H9 (cell line): ENCODE results near the gene GPR25. TPM values are rescaled to one million over a fixed set of nuclear protein-coding genes. Genes with fewer than 3 reads are reported as not detected.

Experiments
- DNase-seq: peaks from one replicate; pipeline ENCODE4 v3.0.0-alpha.2; 2017
- H2AFZ ChIP-seq: one replicate; pipeline ENCODE4 v1.6.1; 2013; ENCODE audit warnings: mild to moderate bottlenecking, low read length, control low read depth, moderate library complexity
- H2AK5ac ChIP-seq: 2 replicates; pipeline ENCODE4 v1.6.1; 2013; ENCODE audit warnings: low read length, control low read depth, mixed read lengths; ENCODE audit not compliant: insufficient read length
- H2BK120ac ChIP-seq: one replicate; pipeline ENCODE4 v1.6.1; 2013; ENCODE audit warnings: low read depth, mild to moderate bottlenecking, low read length, control low read depth, inconsistent platforms; ENCODE audit not compliant: poor library complexity, severe bottlenecking
- H2BK12ac ChIP-seq: 2 replicates; pipeline ENCODE4 v1.6.1; 2013; ENCODE audit warnings: low read length, control low read depth, mixed read lengths, low read depth; ENCODE audit not compliant: insufficient read length
- H2BK15ac ChIP-seq: 2 replicates; pipeline ENCODE4 v1.6.1; 2013; ENCODE audit warnings: low read depth, low read length, control low read depth
- H2BK20ac ChIP-seq: one replicate; pipeline ENCODE4 v1.6.1; 2013; ENCODE audit warnings: low read depth, mild to moderate bottlenecking, low read length, control low read depth, inconsistent platforms; ENCODE audit not compliant: poor library complexity, severe bottlenecking
- H2BK5ac ChIP-seq: 2 replicates; pipeline ENCODE4 v1.6.1; 2013; ENCODE audit warnings: low read length, control low read depth, mixed read lengths; ENCODE audit not compliant: insufficient read length
- H3K14ac ChIP-seq: 2 replicates; pipeline ENCODE4 v1.6.1; 2013; ENCODE audit warnings: low read length, control low read depth; ENCODE audit not compliant: insufficient read depth
- H3K18ac ChIP-seq: 2 replicates; pipeline ENCODE4 v1.6.1; 2013; ENCODE audit warnings: low read depth, mild to moderate bottlenecking, mixed read lengths, low read length, control low read depth; ENCODE audit not compliant: insufficient read length
- H3K23ac ChIP-seq: 2 replicates; pipeline ENCODE4 v1.6.1; 2013; ENCODE audit warnings: low read length, control low read depth, mixed read lengths, low read depth; ENCODE audit not compliant: insufficient read length
- H3K23me2 ChIP-seq: 2 replicates; pipeline ENCODE4 v1.6.1; 2013; ENCODE audit warnings: low read depth, mild to moderate bottlenecking, mixed read lengths, low read length, control low read depth; ENCODE audit not compliant: insufficient read length, poor library complexity, severe bottlenecking
- H3K27ac ChIP-seq: 2 replicates; pipeline ENCODE4 v1.5.1; 2013; ENCODE audit warnings: low read length, control low read depth, mixed read lengths, low read depth; ENCODE audit not compliant: insufficient read length
- H3K27me3 ChIP-seq: 2 replicates; pipeline ENCODE4 v1.6.1; 2013; ENCODE audit warnings: low read length, control low read depth, inconsistent platforms; ENCODE audit not compliant: insufficient read depth
- H3K4ac ChIP-seq: 2 replicates; pipeline ENCODE4 v1.6.1; 2013; ENCODE audit warnings: low read depth, mild to moderate bottlenecking, control low read depth, inconsistent platforms, low read length, moderate library complexity
- H3K4me1 ChIP-seq: 2 replicates; pipeline ENCODE4 v1.6.1; 2013; ENCODE audit warnings: low read length, control low read depth, inconsistent platforms; ENCODE audit not compliant: insufficient read depth
- H3K4me2 ChIP-seq: 2 replicates; pipeline ENCODE4 v1.6.1; 2013; ENCODE audit warnings: low read length, control low read depth, mixed read lengths; ENCODE audit not compliant: insufficient read length, insufficient read depth
- H3K56ac ChIP-seq: 2 replicates; pipeline ENCODE4 v1.6.1; 2013; ENCODE audit warnings: low read depth, mild to moderate bottlenecking, mixed read lengths, low read length, control low read depth; ENCODE audit not compliant: insufficient read length
- H3K79me1 ChIP-seq: 2 replicates; pipeline ENCODE4 v1.6.1; 2013; ENCODE audit warnings: low read depth, mild to moderate bottlenecking, moderate library complexity, low read length, control low read depth, inconsistent platforms; ENCODE audit not compliant: insufficient read depth, poor library complexity, severe bottlenecking
- H3K79me2 ChIP-seq: 2 replicates; pipeline ENCODE4 v1.6.1; 2013; ENCODE audit warnings: low read length, control low read depth, inconsistent platforms; ENCODE audit not compliant: insufficient read depth
- H3K9ac ChIP-seq: 2 replicates; pipeline ENCODE4 v1.6.1; 2013; ENCODE audit warnings: low read length, control low read depth, mixed read lengths; ENCODE audit not compliant: insufficient read length; ENCODE audit errors: extremely low read depth
- H3K9me3 ChIP-seq: one replicate; pipeline ENCODE4 v1.6.1; 2013; ENCODE audit warnings: low read depth, low read length, inconsistent platforms; ENCODE audit not compliant: control insufficient read depth
- H3T11ph ChIP-seq: one replicate; pipeline ENCODE4 v1.6.1; 2013; ENCODE audit warnings: mild to moderate bottlenecking, low read length, control low read depth, inconsistent platforms
- H4K20me1 ChIP-seq: one replicate; pipeline ENCODE4 v1.6.1; 2013; ENCODE audit not compliant: control insufficient read depth, insufficient read length, insufficient read depth
- H4K5ac ChIP-seq: 2 replicates; pipeline ENCODE4 v1.6.1; 2013; ENCODE audit warnings: low read depth, mild to moderate bottlenecking, mixed read lengths, low read length, control low read depth; ENCODE audit not compliant: insufficient read length
- H4K8ac ChIP-seq: replicated peaks from 2 replicates; pipeline ENCODE4 v1.6.1; 2013; ENCODE audit warnings: low read length, control low read depth, mixed read lengths, low read depth; ENCODE audit not compliant: insufficient read length
- H4K91ac ChIP-seq: 2 replicates; pipeline ENCODE4 v1.6.1; 2013; ENCODE audit warnings: low read depth, mild to moderate bottlenecking, moderate library complexity, mixed read lengths, low read length, control low read depth; ENCODE audit not compliant: insufficient read length
- H3K27ac Mint-ChIP-seq, 3 experiments: 2 replicates in 2 of 3; 3 replicates in 1 of 3; pipeline ENCODE4 v1.8.0; 2020 to 2021; ENCODE audit warnings: mixed read lengths in 3 of 3, mild to moderate bottlenecking in 1 of 3, moderate library complexity in 1 of 3
- H3K27me3 Mint-ChIP-seq: 2 replicates; pipeline ENCODE4 v1.8.0; 2021; ENCODE audit warnings: low read depth, mild to moderate bottlenecking, moderate library complexity, mixed read lengths
- H3K36me3 Mint-ChIP-seq, 3 experiments: 2 replicates in 2 of 3; 3 replicates in 1 of 3; pipeline ENCODE4 v1.8.0; 2020 to 2021; ENCODE audit warnings: low read depth in 3 of 3, mixed read lengths in 3 of 3; ENCODE audit not compliant: insufficient read depth in 1 of 3
- H3K4me1 Mint-ChIP-seq, 2 experiments: 2 replicates each; pipeline ENCODE4 v1.8.0; 2020; ENCODE audit warnings: mixed read lengths in 2 of 2
- H3K4me3 Mint-ChIP-seq, 2 experiments: 2 replicates in 1 of 2; 3 replicates in 1 of 2; pipeline ENCODE4 v1.8.0; 2020 to 2021; ENCODE audit warnings: mild to moderate bottlenecking in 2 of 2, mixed read lengths in 2 of 2, moderate library complexity in 1 of 2
- H3K9me3 Mint-ChIP-seq, 2 experiments: 2 replicates in 1 of 2; 3 replicates in 1 of 2; pipeline ENCODE4 v1.8.0; 2020; ENCODE audit warnings: mild to moderate bottlenecking in 2 of 2, mixed read lengths in 2 of 2, moderate library complexity in 1 of 2
- WGBS: extraction: QIAGEN DNeasy Blood & Tissue Kit; methylation state at CpG from one replicate; pipeline ENCODE4 v1.1.7; 2013; ENCODE audit warnings: missing lambda C conversion rate, low lambda C conversion rate, mixed read lengths; ENCODE audit not compliant: insufficient read length; ENCODE audit errors: extremely low coverage; 5-methylcytosine and 5-hydroxymethylcytosine counted together
- total RNA-seq: library from RNA; stranded (reverse); gene quantifications from 2 replicates; pipeline ENCODE4 v1.2.1, GENCODE V29; 2021
- TF ChIP-seq, protein P1 (sequence below): fragments of 200-600 bp; sonication (generic); conservative IDR thresholded peaks from 3 replicates; pipeline ENCODE4 v1.8.0; 2021; ENCODE audit warnings: antibody characterized with exemption, mild to moderate bottlenecking

The GPR25 gene
- total RNA-seq, 1 experiment from 2014 or later, result not detected

GRCh38 chr1:200912737-200913407 is 40.1 kb downstream of the GPR25 start:
- Mint-ChIP-seq H3K36me3 (peaks cover 31 to 58% (median 56%) of the 10 kb centered on the region in 3 experiments; a peak in 6 of 7 replicates), H3K9me3 (no peaks in the 10 kb centered on the region), H3K4me1 (peaks cover 7 to 9% of the 10 kb centered on the region in 2 experiments), H3K27me3 (no peaks in the 10 kb centered on the region), H3K4me3 (no peak overlapping the region), H3K27ac (no peak overlapping the region)
- H3K9me3 ChIP-seq, result no peaks in the 10 kb centered on the region
- H2BK20ac ChIP-seq, result no peak overlapping the region
- no peak overlapping the region for H2BK12ac ChIP-seq
- no peak overlapping the region for H2BK5ac ChIP-seq
- H2AFZ ChIP-seq, result no peak overlapping the region
- H3K56ac ChIP-seq, result no peak overlapping the region
- no peak overlapping the region for H4K8ac ChIP-seq
- TF ChIP-seq, protein P1, sequence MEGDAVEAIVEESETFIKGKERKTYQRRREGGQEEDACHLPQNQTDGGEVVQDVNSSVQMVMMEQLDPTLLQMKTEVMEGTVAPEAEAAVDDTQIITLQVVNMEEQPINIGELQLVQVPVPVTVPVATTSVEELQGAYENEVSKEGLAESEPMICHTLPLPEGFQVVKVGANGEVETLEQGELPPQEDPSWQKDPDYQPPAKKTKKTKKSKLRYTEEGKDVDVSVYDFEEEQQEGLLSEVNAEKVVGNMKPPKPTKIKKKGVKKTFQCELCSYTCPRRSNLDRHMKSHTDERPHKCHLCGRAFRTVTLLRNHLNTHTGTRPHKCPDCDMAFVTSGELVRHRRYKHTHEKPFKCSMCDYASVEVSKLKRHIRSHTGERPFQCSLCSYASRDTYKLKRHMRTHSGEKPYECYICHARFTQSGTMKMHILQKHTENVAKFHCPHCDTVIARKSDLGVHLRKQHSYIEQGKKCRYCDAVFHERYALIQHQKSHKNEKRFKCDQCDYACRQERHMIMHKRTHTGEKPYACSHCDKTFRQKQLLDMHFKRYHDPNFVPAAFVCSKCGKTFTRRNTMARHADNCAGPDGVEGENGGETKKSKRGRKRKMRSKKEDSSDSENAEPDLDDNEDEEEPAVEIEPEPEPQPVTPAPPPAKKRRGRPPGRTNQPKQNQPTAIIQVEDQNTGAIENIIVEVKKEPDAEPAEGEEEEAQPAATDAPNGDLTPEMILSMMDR, result no peak
- no peaks in the 10 kb centered on the region for H3K23me2 ChIP-seq
- H3K9ac ChIP-seq, result no peak overlapping the region
- no peak overlapping the region for H2AK5ac ChIP-seq
- H3K4ac ChIP-seq, result no peak overlapping the region
- no peak overlapping the region for H2BK120ac ChIP-seq
- WGBS, result no CpG with 5 or more reads among the region's 13 CpGs
- H3K79me1 ChIP-seq, result no peaks in the 10 kb centered on the region
- no peaks in the 10 kb centered on the region for H3K27me3 ChIP-seq
- H3K23ac ChIP-seq, result no peak overlapping the region
- no peak overlapping the region for H3K18ac ChIP-seq
- H4K5ac ChIP-seq, result no peak overlapping the region
- no peaks in the 10 kb centered on the region for H3K79me2 ChIP-seq
- no peak overlapping the region for H3K14ac ChIP-seq
- DNase-seq, result no peak
- no peak overlapping the region for H3T11ph ChIP-seq
- H4K20me1 ChIP-seq, result no peaks in the 10 kb centered on the region
- H3K4me2 ChIP-seq, result no peak overlapping the region
- no peak overlapping the region for H2BK15ac ChIP-seq
- H3K27ac ChIP-seq, result no peak overlapping the region
- no peaks in the 10 kb centered on the region for H3K4me1 ChIP-seq
- H4K91ac ChIP-seq, result no peak overlapping the region
